NCI-H1417 treated with DMSO at 0.1 percent for 48 hours (cell line): ENCODE measurements around the gene ELN.
"Not testable (repeated sequence)": the region's sequence is repeated elsewhere in the genome, so short reads cannot be mapped to it uniquely, and the experiment has no call there.

ENCODE experiments used
- DNase-seq: peaks from one replicate; lab custom pipeline; 2025; lab: John Stamatoyannopoulos, UW

Gene ELN

DNA sequence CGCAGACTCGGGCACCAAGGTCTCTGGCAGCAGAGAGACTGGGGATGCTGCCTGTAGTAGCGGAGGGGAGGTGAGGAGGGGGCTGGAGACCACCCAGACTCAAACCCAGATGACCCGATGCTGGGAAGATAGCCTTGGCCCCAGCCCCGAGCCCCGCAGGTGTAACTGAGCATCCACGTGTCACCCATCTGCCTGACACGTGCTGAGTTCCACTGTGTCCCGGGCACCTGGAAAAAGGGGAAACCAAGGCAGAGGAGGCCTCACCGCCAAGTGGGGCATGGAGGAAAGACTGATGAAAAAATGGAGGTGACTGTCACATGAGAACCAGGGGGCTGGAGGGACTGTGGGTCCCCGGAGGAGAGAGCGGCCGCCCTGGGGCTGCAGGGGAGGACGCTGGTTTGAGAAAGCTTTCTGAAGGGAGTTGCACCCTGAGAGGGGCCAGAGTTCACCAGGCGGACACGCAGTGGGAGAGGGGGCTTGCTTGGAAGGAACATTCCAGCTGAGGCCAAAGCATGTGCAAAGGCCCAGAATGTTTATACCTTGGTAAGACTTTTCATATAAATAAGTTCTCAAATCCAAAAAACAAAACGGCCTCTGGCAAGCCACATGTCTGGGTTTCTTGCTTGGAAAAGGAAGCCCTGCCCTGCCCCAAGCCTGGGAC lies 27.4 kb upstream of the ELN start:
- no peak for DNase-seq

DNA sequence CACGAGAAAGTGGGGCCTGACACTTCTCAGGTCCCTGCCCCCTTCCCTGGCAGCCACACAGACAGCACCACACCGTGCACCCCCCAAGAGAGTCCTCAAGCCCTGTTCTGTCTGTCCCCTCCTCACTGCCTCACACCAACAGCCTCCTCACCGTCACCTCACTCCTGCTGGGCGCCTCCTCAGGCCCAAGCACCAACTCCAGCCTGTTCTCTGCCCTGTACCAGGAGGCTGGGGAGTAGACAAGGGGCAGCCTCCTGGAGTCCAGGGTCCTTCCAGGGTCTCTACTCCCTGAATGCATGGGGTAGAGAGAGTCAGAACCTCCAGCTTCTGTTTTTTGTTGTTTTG lies 26.9 kb upstream of the ELN start:
- DNase-seq = no peak

DNA sequence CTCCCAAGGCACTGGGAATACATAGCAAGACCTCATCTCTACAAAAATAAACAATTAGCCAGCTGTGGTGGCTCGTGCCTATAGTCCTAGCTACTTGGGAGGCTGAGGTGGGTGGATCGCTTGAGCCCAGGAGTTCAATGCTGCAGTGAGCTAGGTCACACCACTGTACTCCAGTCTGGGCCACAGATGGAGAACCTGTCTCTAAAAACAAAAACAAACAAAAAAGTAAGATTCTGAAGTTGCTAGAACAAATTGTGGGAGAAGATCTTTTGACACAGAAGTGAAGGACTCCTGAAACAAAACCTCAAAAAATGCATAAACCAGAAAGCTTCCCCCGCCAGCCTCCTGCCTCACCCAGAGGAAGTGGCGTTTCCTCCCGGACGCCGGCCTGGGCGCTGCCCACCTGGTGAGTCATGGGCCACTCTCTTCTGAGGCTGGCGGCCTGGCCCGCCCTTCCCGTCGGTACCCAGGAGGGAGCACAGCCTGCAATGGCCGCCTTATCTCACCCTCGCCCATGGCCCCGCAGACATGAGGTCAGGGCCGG lies 25.4 kb upstream of the ELN start:
- DNase-seq = no peak

DNA sequence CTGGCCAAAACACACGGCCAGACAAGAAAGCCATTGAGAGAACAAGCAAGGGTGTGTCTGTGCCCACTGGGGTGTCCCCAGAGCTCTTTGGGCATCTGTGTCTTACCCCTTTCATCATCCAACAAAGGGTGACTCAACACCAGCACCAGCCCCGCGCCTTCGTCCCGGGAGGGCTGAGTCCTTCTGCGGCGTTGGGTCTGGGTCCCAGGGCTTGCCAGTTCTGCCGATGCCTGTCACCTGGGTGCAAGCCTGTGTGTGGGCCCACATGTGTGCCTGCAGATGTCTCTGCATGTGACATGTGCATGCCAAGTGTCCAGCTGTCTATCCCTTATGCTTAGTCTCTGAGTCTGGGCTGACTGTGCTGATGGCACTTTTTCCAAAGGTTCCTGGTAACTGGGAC lies 24.4 kb upstream of the ELN start:
- DNase-seq = no peak

DNA sequence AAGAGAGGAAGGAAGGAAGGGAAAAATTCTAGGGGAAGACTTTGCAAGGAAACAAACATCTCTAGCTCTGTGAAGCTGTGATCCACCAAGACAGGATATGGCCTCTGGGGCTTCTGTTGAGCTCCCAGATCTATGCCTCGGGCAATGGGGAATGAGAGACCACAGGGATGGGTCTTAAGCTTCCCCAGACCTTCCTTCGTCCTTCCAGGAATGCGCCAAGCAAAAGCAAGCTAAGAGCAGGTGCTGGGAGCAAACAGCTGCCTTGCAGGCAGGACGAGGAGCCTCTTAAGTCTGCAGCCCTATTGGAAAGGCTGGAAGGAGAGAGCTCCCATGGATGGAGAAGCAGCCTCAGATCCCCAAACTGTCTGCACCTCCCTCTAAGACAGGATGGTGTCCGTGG lies 21.9 kb upstream of the ELN start:
- DNase-seq = no peak

DNA sequence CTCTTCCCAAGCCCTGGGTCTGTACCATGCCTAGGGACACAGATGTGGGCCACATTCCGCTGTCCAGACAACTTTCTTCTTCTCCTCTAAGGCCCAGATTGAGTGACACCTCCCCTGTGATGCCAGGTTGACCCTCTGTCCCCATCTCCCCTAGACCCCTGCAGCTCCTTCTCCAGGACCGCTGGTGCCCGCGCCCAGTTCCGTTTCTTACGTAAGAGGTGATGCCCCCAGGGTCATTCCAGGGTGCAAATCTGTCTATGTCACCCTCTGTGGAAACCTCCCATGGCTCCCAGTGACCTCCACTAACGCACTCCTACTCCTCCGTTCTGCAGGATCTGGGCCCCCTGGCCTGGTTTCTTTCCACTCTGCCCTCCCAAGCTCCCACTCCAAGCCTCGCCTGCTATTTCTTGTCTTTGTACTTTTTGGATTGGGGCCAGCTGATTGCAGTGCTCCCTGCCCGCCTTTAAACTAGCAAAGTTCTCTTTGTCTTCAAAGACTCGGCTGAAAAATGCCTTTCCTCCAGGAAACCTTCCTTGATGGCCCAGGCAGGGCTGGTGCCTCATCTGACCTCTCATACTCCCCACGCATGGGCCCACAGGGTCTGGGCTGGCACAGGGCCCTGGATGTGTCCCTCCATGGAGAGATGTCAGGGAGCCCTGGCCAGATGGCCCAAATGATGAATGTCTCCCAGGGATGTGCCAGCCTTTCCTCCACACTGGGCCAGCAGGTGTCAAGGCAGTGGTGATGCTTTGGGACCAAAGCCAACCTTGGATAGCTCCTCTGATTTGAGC lies 21.3 kb upstream of the ELN start:
- no peak for DNase-seq

DNA sequence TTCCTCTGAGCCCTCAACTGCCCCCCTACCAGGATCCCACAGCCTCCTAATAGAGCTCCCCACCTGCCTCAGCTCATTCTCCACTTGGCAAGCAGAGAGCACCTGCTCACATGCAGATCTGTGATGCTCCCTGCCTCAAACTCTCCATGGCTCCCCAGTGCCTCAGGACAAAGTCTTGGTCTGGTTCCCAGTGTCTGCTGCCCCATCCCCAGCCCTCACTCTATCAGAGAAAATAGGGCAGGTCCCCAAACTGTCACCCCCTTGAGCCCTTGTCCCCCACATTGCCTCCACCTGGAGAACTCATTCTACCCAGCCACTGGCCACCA lies 20.8 kb upstream of the ELN start:
- DNase-seq = no peak

DNA sequence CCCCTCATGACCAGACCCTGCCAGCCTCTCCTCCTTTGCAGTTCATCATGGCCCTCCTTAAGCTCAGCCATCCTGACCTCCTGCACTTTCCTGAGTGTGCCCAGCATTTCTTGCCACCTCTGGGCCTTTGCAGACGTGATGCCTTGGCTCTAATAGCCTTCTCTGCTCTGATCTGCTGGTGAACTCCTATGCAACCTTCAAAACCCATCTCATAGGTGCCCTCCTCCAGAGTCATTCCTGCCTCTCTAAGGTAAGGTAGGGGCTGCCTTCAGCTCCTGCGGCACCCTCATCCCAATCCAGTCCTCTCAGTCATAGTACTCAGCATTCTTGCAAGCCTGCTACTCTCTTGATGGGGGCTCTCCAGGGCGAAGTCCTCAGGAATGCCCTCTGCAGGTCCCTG lies 19.3 kb upstream of the ELN start:
- no peak for DNase-seq

DNA sequence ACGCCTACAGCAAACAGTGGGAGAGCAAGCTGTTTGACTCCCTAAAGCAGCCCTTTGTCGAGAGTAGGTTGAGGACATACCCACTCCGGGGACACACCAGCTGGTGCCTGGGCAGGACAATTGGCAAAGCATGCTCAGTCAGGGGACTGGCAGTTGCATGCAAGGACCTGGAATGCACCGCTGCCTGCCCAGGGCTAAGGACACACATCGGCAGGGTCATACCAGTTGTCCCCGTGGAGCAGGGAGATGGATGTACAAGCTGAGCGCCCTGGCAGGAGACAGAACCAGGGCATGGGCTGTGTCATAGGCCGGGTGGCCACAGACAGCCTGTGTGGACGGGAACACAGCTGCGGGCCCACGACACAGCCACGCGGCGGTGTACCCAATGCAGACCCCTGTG lies 18.3 kb upstream of the ELN start:
- no peak for DNase-seq

DNA sequence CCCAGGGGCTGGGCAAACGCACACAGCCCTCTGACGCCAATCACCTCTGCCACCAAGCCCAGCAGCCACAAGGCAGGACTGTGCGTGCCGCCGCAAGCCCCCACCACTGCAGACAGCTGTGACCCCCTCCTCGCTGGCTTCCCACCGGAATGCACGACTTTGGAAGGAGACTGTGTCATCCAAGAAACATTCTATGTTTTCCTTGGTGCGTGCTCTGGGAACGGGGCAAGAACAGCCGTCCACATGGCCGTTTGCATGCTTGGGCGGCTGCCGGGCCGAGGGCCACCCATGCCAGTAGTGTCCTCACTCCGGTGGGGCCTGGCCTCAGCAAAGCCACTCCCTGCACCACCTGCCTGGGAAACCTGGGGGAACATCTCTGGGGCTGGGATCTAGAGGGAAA lies 17.6 kb upstream of the ELN start:
- no peak for DNase-seq

DNA sequence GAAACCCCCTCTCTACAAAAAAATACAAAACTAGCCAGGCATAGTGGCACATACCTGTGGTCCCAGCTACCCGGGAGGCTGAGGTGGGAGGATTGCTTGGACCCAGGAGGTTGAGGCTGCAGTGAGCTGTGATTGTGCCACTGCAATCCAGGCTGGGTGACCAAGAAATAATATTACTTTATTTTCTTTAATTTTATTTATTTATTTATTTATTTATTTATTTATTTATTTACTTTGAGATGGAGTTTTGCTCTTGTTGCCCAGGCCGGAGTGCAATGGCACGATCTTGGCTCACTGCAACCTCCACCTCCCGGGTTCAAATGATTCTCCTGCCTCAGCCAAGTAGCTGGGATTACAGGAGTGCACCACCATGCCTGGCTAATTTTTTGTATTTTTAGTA lies 16.6 kb upstream of the ELN start:
- DNase-seq = not testable (repeated sequence)

DNA sequence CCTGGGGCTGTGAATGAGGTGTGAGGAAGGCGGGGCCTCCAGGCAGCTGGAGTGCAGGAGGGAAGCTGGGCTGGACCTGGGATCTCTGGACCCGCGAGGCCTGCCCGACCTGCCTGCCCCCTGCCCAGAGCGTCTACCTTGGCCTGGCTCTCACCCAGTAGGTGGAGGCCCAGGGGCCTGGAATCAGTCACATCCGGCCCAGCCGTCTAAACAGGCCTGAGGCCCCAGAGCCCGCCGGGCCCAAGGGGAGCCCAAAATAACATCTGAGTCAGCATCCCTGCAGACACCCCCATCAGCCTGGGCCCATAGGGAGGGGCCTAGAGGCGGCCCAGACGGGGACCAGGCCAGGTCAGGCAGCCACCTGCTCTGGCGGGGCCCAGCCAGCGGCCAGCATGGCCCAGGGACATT lies 15.1 kb upstream of the ELN start:
- DNase-seq = no peak

DNA sequence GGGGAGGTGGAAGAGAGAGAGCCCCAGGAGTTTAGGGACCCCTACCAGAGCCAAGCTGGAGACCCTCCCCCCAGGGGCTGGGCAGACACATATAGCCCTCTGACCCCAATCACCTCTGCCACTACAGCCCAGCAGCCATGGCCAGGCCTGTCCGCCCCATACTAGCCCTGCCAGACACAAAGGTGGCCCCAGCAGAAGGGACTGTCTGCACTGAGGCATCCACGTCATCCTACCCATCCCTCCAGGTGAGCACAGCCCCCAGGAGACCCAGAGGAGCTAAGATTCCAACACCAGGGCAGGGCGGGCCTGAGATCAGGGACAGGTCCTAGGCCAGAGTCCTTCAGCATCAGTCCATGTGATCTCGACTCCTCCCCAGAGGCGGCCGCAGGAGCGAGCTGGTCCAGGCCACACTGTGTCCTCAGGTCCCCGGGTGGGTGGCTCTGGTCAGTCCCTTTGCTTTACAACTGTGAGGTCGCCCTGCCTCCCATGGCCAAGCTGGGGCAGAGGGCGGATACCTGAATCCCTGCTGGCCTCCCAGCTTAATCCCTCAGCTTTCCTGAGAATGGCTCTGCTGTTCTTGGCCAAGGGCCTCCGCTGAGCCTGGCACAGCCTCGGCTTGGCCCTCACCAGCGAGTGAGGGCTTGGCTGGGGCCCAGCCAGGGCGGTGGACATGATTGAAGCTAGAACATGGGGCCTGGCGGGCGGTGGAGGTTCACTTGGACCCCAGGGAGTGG lies 14.3 kb upstream of the ELN start:
- no peak for DNase-seq

DNA sequence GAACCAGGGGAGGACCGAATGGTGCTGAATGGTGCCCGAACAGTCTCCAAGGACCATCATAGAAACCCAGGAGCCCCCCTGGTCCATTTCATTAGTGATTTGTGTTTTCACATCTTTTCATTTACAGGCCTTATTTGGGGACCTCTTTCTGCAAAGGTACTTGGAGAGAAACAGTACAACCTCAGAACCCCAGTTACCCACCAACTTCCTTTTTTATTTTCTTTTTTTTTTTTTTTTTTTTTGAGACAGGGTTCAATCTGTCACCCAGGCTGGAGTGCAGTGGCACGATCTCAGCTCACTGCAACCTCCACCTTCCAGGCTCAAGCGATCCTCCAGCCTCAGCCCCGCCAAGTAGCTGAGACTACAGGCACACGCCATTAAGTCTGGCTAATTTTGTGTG lies 13.0 kb upstream of the ELN start:
- DNase-seq = no peak

DNA sequence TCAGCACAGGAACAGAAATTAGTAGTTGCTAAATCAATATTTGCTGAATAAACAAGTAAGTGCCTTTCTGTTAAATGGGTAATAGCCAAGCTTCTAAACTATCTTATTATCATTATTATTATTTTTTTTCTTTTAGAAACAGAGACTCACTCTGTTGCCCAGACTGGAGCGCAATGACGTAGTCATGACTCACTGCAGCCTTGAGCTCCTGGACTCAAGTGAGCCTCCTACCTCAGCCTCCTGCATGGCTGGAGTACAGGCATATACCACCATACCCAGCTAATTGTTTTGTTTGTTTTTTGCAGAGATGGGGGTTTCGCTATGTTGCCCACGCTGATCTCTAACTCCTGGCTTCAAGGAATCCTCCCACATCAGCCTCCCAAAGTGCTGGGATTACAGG lies 12.3 kb upstream of the ELN start:
- no peak for DNase-seq

DNA sequence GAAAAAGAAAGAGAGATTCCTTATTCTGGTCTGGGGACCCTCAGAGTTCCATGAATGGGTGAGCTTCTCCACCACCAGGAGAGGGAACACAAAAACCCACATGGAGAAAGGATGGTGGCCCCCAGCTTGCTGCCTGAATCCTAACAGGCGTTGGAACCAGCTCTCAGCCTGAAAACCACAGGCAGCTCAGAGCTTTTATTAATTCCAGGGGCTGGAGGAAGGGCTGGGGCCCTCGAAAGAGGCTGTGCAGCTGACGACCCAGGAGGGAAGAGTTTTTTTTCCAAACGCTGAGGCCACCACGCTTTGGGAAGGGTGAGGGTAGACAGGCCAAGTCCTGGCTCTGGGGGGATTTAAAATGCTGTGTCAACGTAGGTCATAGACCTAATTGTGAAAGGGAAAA lies 10.8 kb upstream of the ELN start:
- DNase-seq = no peak

DNA sequence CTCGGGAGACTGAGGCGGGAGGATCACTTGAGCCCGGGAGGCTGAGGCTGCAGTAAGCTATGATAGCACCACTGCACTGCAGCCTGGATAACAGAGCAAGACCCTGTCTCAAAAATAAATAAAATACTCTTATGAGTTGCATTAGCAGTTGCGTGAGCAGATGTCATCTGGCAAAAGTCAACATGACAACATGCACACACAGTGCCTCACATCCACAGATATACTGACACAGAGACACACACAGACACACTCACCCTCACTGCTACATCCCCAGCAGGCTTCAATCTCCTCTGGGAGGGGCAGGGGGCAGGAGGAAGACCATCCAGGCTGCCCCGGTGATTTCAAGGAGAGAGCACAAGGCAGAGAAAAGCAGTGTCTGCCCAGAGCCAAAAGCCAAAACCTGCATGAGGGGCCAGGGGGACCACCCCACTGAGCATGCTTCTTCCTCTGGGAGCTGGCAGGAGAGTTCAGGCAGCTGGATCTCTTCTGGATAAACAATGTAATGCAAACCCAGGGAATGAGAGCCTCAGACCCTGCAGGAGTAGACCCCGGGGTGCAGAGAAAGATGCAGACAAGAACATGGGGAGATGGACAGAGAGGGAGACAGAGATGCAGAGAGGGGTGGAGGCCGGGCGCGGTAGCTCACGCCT lies 9.6 kb upstream of the ELN start:
- DNase-seq = no peak

DNA sequence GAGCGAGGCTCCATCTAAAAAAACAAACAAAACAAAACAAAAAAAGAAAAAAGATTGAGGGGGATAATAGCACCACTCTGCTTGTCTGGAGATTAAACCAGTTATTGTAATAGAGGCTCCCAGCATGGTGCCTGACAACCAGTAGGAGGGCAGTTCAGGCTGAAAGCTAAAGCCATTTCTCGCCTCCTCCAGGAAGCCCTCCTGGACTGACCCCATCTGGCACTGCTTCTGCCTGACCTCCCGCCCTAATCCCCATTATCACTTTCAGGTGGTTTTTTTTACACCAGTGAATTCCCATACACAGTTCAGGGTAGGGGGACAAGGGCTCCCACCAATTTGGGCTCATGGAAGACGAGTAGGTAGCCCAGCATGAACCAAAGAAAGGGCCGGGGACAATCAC lies 8.8 kb upstream of the ELN start:
- no peak for DNase-seq

DNA sequence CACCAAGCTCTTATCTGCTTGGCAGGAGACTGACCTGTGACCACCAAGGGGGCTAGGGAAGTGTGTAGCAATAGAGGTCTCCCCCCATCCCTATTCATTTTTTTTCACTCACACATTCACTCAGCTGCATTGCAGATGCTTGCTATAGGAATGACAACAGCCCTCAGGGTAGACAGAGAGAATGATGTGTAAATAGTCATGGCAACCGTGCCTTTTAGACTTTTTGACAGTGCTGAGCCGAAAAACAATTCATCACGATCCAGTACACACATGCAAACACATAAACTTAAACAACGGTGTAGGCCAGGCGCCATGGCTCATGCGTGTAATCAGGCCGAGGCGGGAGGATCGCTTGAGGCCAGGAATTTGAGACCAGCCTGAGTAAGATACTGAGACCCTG lies 7.6 kb upstream of the ELN start:
- no peak for DNase-seq

DNA sequence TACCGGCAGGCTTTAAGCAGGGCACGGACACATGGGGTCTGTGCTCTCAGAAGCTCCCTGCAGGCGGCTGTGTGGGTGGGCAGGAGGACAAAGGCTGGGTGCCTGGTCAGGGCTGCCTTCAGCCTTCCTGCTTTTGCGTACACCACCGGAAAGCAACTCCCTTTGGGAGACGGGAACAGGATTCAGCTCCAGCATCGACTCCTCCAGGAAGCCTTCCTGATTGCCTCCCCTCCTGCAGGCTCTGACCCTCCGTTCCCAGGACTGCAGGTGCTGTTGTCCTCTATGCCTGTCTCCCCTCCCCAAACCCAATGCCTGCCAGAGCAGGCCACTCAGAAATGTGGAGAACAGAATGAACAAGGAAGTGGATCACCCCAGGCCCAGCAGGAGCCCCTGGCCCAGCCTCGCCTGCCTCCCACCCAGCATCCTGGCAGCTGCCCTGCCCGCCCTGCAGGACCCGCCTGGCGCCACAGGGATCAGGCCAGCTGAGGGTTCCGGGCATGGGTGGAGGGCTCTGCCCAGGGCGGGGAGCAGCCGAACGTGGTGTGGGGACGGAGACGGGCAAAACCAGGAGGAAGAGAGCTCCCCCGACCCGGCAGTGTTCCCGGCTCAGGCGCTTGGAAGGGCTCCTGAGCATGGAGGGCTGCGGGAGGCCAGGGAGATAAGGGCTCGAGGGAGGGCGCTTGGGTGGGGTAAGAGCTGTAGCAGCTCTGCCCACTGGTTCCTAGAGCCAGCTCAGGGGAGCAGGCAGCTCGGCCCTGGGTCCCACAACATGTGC lies 6.2 kb upstream of the ELN start:
- no peak for DNase-seq

DNA sequence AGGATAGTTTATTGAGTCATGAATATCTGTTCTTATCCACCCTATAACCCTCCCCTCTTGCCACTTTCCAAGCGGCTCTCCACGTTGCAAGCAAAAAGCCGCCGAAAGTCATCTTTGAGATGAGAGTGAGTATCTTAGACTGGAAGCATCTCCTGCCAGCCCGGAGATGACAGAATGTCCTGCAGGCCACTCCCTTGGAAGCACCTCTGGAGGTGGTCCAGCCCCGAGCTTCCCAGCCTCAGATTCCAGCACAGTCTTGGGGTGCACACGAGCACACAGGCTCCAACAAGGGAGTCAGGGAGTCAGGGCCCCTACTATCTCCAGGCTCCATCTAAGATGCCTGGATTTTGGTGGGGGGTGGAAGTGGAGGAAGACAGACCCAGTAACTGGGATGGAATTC lies 5.5 kb upstream of the ELN start:
- DNase-seq = no peak

DNA sequence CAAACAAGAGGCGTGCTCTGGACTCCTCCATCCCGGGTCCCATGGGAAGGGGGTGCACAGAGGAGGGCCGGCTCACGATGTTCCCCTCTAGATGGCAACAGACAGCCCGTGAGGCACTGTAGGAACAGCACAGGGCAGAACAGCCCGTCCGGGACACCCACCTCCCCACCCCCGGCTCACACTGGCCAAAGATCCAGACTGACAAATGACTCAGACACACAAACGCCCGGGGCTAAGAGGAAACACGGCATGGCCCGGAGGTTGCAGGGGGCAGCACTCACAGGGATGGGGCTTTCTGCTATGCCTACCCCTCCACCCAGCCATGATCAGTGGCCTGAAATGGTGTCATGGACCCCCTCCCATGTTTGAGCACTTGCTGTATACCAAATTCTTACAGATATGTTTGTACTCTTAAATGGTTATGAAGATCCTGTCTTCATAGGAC lies 4.9 kb upstream of the ELN start:
- no peak for DNase-seq
